B cell (primary cell): ENCODE measurements around the gene SERPINI1. TPM values are rescaled to one million over a fixed set of nuclear protein-coding genes. Genes with fewer than 3 reads are reported as not detected.
A peak's percentile ranks its signal among the peaks of the same experiment; 100 is the strongest.

Experiments
- ATAC-seq: fragments of 200-7000 bp; cut with Tn5 transposase; one replicate; pipeline ENCODE4 v1.10.0; 2021; ENCODE audit warnings: low read depth, mild to moderate bottlenecking, moderate number of reproducible peaks, moderate library complexity
- CTCF ChIA-PET: fragments of 350-600 bp; sonication (Branson Sonifier 250); formaldehyde crosslinking; loops from one replicate; lab custom pipeline; 2021; ENCODE audit warnings: antibody characterized with exemption, inconsistent platforms; lab: Charles Lee
- POLR2A ChIA-PET: fragments of 350-600 bp; sonication (Branson Sonifier 250); formaldehyde crosslinking; loops from one replicate; lab custom pipeline; 2021; ENCODE audit warnings: antibody characterized with exemption; lab: Charles Lee
- DNase-seq: peaks from one replicate; pipeline ENCODE4 v3.0.0; 2013
- H2AFZ ChIP-seq: 2 replicates; pipeline ENCODE4 v1.6.1; 2012; ENCODE audit warnings: mild to moderate bottlenecking, low read depth, low read length; ENCODE audit not compliant: insufficient read depth, poor library complexity, severe bottlenecking
- H3K27ac ChIP-seq, 2 donors: 1 replicate in 1 of 2; 2 replicates in 1 of 2; pipeline ENCODE4 v1.5.1; 2012 to 2013; ENCODE audit warnings: low read length in 2 of 2, mild to moderate bottlenecking in 2 of 2, moderate library complexity in 1 of 2
- H3K27me3 ChIP-seq, 4 experiments: fragments of 200-600 bp in 1 of 4; sonication (generic) in 1 of 4; replicated peaks in 1 of 4; 1 replicate in 2 of 4; 2 replicates in 2 of 4; pipeline versions ENCODE4 v1.6.1 to v1.7.0; 2013 to 2016; ENCODE audit warnings: low read length in 3 of 4, mild to moderate bottlenecking in 2 of 4, mixed read lengths in 1 of 4, moderate library complexity in 1 of 4; ENCODE audit not compliant: insufficient read depth in 4 of 4, control insufficient read depth in 3 of 4; ENCODE audit errors: control extremely low read depth in 1 of 4
- H3K36me3 ChIP-seq, 2 experiments: replicated peaks in 1 of 2; 1 replicate in 1 of 2; 2 replicates in 1 of 2; pipeline versions ENCODE4 v1.6.1 to v1.7.1; 2013; ENCODE audit warnings: low read length in 1 of 2; ENCODE audit not compliant: insufficient read depth in 2 of 2, control insufficient read depth in 1 of 2; ENCODE audit errors: control extremely low read depth in 1 of 2, extremely low read depth in 1 of 2
- H3K4me1 ChIP-seq, 2 donors: fragments of 200-600 bp in 1 of 2; sonication (generic) in 1 of 2; 1 replicate in 1 of 2; 2 replicates in 1 of 2; pipeline versions ENCODE4 v1.5.1 to v1.6.1; 2013 to 2017; ENCODE audit warnings: low read length in 2 of 2; ENCODE audit not compliant: control insufficient read depth in 2 of 2, insufficient read depth in 2 of 2
- H3K4me2 ChIP-seq: replicated peaks from 2 replicates; pipeline ENCODE3; 2012; ENCODE audit warnings: mild to moderate bottlenecking, low read depth, low read length; ENCODE audit not compliant: poor library complexity, severe bottlenecking
- H3K4me3 ChIP-seq, 5 experiments: fragments of 200-600 bp in 1 of 5; sonication (generic) in 1 of 5; 1 replicate in 3 of 5; 2 replicates in 2 of 5; pipeline versions ENCODE4 v1.5.1 to v1.7.0; 2011 to 2016; ENCODE audit warnings: low read length in 4 of 5, mild to moderate bottlenecking in 4 of 5, low read depth in 2 of 5, control low read depth in 1 of 5, moderate library complexity in 1 of 5; ENCODE audit not compliant: insufficient read depth in 1 of 5; ENCODE audit errors: control extremely low read depth in 1 of 5, extremely low read depth in 1 of 5
- H3K79me2 ChIP-seq: fragments of 200-600 bp; sonication (generic); one replicate; pipeline ENCODE4 v1.6.0; 2016; ENCODE audit warnings: low read length; ENCODE audit not compliant: control insufficient read depth, insufficient read depth
- H3K9ac ChIP-seq: fragments of 200-600 bp; sonication (generic); 2 replicates; pipeline ENCODE4 v1.6.1; 2017; ENCODE audit warnings: mild to moderate bottlenecking, low read length, moderate library complexity
- H3K9me3 ChIP-seq, 3 donors: one replicate each; pipeline versions ENCODE4 v1.6.1 to v1.7.1; 2013; ENCODE audit warnings: low read length in 2 of 3; ENCODE audit not compliant: control insufficient read depth in 2 of 3, insufficient read depth in 1 of 3; ENCODE audit errors: control extremely low read depth in 1 of 3
- H4K20me1 ChIP-seq: 2 replicates; pipeline ENCODE4 v1.6.0; 2012; ENCODE audit warnings: mild to moderate bottlenecking, low read length; ENCODE audit not compliant: insufficient read depth, control insufficient read depth, poor library complexity, severe bottlenecking
- H3K27ac Mint-ChIP-seq: one replicate; pipeline ENCODE4 v1.8.0; 2021; ENCODE audit warnings: mixed read lengths
- H3K27me3 Mint-ChIP-seq: one replicate; pipeline ENCODE4 v1.8.0; 2021; ENCODE audit warnings: mixed read lengths
- H3K4me1 Mint-ChIP-seq: one replicate; pipeline ENCODE4 v1.8.0; 2021; ENCODE audit warnings: mixed read lengths
- H3K4me3 Mint-ChIP-seq: one replicate; pipeline ENCODE4 v1.8.0; 2021; ENCODE audit warnings: mixed read lengths
- H3K9me3 Mint-ChIP-seq: one replicate; pipeline ENCODE4 v1.8.0; 2022; ENCODE audit warnings: mixed read lengths; ENCODE audit not compliant: insufficient read depth
- CTCF ChIP-seq: fragments of 200-600 bp; IDR thresholded peaks from one replicate; pipeline ENCODE4 v1.8.0; 2022; ENCODE audit warnings: antibody characterized with exemption, mild to moderate bottlenecking
- EZH2 ChIP-seq: IDR thresholded peaks from 2 replicates; pipeline ENCODE4 v1.6.1; 2012; ENCODE audit warnings: borderline replicate concordance, low read depth, mild to moderate bottlenecking, moderate library complexity, low read length; ENCODE audit not compliant: insufficient read depth, poor library complexity, severe bottlenecking
- WGBS: methylation state at CpG from one replicate; pipeline ENCODE4 v1.1.5; 2013; ENCODE audit warnings: missing lambda C conversion rate; ENCODE audit not compliant: insufficient coverage; 5-methylcytosine and 5-hydroxymethylcytosine counted together
- intact Hi-C: fragments of 100-400 bp; cut with micrococcal nuclease; formaldehyde crosslinking; loops from one replicate; pipeline ENCODE4 v1.10.0; 2022
- polyA plus RNA-seq: library from polyadenylated mRNA; depleted of rRNA; stranded (reverse); fragments of >200 nt; gene quantifications from 2 replicates; pipeline ENCODE4 v1.2.3, GENCODE V29; 2012
- total RNA-seq, 2 donors: library from RNA; stranded (reverse); fragments of 120-200 nt in 1 of 2; gene quantifications; 1 replicate in 1 of 2; 2 replicates in 1 of 2; pipeline versions ENCODE4 v1.2.3 to v1.2.4, GENCODE V29; 2013 to 2022

Gene SERPINI1
- total and polyA plus RNA-seq, 2 donors (not counting 1 experiment from before 2014, with no cell fraction given): 6.8 to 7.0 TPM

- Mint-ChIP-seq H3K4me3 (no peak overlapping the region), H3K27me3 (no peaks in the 10 kb centered on the region), H3K4me1 (peaks cover 31% of the 10 kb centered on the region), H3K27ac (peak overlapping the region; percentile 44), H3K9me3 (no peaks in the 10 kb centered on the region)
- no peak for ATAC-seq
- Histone ChIP-seq H3K27me3 (no peaks in the 10 kb centered on the region), H3K9me3 (no peaks in the 10 kb centered on the region), H3K36me3 (peaks cover 6% of the 10 kb centered on the region in 2 experiments), H3K4me3 (peak overlapping the region; percentile 85 to 99 (median 90)), H3K4me2 (peak overlapping the region; percentile 85), H3K9ac (peak overlapping the region; percentile 87), H2AFZ (peak overlapping the region; percentile 94), H3K79me2 (peaks cover 73% of the 10 kb centered on the region), H3K4me1 (peaks cover 7 to 39% of the 10 kb centered on the region in 2 donors), H3K27ac (peak overlapping the region in 1 of 2 donors; percentile 72), H4K20me1 (peaks cover 15% of the 10 kb centered on the region)
- DNase-seq: no peak
- TF ChIP-seq CTCF: no peak
- TF ChIP-seq EZH2: no peak
- 18% methylated on average over 4 of the region's 7 CpGs for WGBS
- intact Hi-C loops: no loop called here
- POLR2A ChIA-PET: interaction anchor here (1.8 kb wide), 1 partner anchor 13 kb away, joined by 12 read pairs; no protein-coding TSS in a partner anchor
- CTCF ChIA-PET: interaction anchor here (1.0 to 3.3 kb wide), 5 partner anchors 9 to 145 kb away, joined by 3 to 32 read pairs (median 5); no protein-coding TSS in a partner anchor
Measured at GRCh38 chr3:167736264-167736787, 805 bp downstream of the SERPINI1 start.

- no peaks in the 10 kb centered on the region for H3K27me3 Mint-ChIP-seq
- TF ChIP-seq EZH2: no peak
- no peak for TF ChIP-seq CTCF
- Histone ChIP-seq H3K9ac (no peak overlapping the region), H3K4me3 (no peak overlapping the region), H3K79me2 (peaks cover 66% of the 10 kb centered on the region), H3K27ac (no peak overlapping the region), H3K4me1 (peaks cover 7 to 35% of the 10 kb centered on the region in 2 donors), H3K36me3 (peaks cover under 1 to 4% of the 10 kb centered on the region in 2 experiments), H3K4me2 (peak overlapping the region; percentile 85), H4K20me1 (peaks cover 9% of the 10 kb centered on the region), H3K9me3 (no peaks in the 10 kb centered on the region), H3K27me3 (no peaks in the 10 kb centered on the region), H2AFZ (no peak overlapping the region)
- H3K4me3 Mint-ChIP-seq: peak overlapping the region; percentile 14
- ATAC-seq: no peak
- ChIA-PET CTCF (interaction anchor here (3.3 kb wide), 1 partner anchor 12 kb away, joined by 32 read pairs; no protein-coding TSS in a partner anchor), POLR2A (no interaction called here)
- H3K27ac Mint-ChIP-seq: peak overlapping the region; percentile 42
- no CpG with 5 or more reads among the region's 2 CpGs for WGBS
- DNase-seq: no peak
- no peaks in the 10 kb centered on the region for H3K9me3 Mint-ChIP-seq
- peaks cover 27% of the 10 kb centered on the region for H3K4me1 Mint-ChIP-seq
- intact Hi-C loops: no loop called here
Measured at GRCh38 chr3:167736997-167737396, 1.5 kb downstream of the SERPINI1 start.
